ENCODE data around the gene KCTD5.

Gene KCTD5

DNA sequence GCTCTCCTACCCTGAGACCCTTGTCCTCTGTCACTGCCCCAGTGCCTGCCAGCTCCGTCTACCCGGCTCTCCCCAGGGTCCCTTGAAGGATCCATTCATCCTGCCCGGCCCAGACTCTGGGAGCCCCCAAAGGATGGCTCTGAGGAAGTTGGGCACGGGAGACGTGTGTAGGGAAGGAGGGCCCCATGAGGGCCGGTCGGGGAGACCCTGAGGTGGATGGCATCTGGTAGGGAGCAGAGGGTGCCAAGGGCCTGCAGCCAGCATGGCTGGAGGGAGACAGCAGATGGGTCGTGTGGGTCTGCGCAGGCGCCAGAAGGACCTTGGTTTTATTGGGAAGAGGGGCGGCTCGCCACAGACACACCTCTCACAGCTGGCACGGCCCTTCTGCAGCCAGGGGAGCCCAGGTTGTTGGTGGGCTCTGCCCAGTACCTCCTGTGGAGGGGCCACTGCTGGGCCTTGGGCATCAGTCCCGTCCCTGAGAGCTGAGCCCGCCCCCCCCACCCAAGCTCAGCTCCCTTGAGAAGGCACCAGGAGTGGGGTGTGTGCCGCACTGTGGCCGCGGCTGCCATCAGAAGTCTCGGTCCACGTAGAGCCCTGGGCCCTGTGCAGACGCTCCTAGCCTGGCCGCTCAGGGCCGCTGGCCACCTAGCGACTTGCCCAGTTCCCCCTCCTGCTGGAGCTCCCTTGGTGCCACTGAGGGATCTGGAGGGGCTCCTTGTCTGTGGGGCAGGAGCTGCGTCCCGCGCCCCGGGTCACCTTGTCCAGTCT, 16.0 kb downstream of the KCTD5 start:
- no peak for DNase-seq

DNA sequence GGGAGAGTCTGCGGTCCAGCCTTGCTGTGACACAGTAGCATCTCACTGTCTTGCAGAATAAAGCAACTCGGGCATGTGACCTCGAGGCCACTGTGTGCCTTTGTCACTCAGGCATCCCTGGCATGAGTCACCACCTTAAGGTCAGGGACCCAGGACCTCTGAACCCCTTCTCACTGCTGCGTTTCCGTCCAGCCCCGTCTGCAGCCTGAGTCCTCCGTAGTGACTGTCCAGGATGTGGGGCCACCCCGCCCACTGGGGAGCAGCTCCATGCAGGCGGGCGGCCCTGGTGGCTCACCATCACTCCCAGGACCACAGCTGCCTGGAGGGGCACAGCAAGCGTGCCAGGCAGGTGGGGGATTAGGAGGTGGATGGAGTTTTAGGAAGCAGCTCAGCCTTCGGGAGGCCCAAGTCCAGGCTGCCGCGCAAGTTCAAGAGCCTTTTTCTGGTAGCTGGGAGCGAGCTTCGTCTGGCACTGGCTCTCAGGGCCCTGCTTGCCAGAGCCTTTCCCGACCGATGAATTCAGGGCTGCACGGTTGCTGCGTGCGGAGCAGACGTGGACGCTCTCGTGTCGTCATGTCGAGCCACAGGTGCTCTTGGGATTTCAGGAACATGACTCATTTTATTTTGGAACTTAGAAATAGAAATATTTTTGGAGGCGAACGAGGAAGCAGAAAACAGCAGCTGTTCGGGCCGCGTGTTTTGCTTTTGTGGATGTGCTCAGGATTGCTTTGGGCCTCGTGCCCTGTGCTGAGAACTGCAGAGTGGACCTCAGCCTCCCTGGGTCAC, 16.8 kb downstream of the KCTD5 start:
- DNase-seq, result no peak

DNA sequence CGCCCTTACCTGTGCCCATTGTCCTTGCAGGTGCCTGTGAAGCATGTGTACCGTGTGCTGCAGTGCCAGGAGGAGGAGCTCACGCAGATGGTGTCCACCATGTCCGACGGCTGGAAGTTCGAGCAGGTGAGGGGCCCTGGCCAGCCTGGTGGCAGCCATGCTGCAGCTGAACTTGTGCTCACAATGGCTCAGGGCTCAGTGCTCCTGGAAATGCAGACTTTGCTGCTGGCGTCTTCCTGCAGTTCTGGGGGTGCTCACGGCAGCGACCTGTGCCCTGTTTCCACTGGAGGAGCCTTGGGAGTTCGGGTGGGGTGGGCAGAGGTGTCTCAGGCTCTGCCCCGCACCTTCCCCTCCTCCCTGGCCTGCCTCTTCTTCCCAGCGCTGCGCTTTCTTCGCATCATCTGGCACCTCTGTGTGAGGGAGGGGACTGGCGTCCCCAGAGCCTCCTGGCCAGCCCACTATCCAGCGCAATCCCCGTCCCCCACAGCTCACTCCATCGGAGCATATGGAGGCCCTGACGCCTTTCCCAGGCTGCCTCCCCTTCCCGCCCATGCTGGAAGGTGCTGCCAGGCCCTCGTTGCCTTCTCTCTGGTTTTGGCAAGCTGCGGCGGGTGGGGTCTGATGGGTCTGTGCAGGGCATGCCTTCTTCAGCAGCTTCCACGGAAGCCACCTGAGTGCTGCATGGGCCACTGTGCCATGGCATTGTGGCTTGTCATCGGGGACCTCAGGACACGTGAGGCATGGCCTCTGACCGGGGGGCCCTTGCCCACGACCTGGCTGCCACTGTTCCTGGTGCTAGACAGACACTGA, 17.7 kb downstream of the KCTD5 start:
- no peak for DNase-seq

DNA sequence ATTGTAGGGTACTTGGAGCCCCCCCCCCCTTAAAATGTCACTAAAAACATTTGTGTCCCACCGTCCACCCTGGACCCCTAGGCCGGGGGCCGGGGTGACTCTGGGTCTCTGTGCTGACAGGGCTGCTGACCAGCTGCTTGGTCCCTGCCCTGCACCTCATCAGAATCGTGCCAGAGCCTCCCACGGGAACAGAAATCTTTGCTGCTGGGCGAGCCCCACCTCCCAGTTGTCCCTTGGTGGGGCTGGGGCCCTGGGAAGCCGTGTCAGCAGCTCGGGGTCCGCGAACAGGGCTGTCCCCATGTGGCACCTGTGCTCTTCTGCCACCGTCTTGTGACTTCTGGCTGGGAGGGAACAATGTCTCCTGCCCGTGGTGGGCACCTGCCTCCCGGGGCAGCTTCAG, 18.5 kb downstream of the KCTD5 start:
- no peak for DNase-seq

DNA sequence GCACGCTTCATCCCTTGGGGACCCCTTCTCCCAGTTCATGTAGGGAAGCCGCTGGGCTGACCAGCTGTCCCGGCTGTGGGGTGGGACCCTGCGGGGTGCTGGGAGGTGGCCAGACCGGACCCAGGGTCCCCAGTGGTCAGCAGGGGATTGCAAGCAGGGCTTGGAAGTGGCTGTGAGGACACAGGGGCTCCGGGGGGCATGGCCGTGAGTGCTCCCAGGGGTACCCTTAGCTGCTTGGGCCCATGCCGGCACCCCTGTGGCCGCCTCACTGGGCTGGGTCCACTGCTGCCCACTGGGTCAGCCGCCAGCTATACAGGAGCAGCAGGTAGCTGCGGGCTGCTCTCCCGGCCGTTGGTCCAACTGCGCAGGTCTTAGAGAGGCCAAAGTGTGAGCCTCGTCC, 18.9 kb downstream of the KCTD5 start:
- DNase-seq, result no peak

DNA sequence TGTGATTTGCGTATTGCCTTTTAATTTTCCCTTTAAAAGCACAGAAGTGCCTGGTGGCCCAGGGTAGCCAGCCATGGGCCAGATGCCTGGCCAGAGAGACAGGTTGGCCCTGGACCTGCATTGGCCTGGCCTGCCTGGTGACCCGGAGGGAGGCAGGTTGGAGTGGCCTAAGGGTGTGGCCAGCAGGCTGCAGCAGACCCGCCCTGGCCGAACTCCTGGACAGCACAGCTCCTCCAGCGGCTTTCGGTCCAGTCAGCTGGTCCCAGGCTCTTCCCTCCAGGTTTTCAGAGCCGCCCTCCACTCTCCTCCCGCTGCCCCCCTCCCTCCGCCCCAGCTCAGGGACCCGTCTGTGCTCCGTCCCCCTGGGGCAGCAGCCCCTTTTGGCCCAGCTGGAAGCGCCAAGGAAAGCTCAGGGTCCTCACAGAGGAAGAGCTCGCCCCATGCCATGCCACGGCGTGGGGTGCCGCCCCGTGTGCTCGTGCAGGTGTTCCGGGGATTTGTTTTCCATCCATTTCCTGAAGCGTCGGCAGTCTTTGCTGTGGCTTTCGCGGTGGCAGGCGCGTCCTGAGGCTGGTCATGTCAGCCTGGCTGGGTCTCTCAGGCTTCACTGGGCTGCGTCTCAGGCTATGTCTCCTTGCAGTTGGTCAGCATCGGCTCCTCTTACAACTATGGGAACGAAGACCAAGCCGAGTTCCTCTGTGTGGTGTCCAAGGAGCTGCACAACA, 19.6 kb downstream of the KCTD5 start:
- no peak for DNase-seq

DNA sequence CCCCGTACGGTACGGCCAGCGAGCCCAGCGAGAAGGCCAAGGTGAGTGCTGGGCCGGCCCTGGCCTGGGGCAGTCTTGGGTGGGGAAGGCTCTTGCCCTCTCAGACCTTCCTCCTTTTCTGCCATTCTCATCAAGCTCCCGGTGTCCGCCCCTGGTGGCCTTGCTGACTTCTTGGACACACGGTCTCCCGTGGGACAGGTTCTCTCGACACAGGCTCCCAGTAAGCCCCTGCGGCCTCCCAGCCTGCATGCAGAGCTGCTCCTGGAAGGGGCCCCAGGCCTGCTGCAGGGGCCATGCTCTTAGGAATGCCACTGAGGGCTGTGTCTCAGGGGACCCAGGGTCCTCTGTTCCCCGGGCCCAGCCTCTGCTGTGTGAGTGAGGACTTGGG, 20.1 kb downstream of the KCTD5 start:
- DNase-seq, result no peak

DNA sequence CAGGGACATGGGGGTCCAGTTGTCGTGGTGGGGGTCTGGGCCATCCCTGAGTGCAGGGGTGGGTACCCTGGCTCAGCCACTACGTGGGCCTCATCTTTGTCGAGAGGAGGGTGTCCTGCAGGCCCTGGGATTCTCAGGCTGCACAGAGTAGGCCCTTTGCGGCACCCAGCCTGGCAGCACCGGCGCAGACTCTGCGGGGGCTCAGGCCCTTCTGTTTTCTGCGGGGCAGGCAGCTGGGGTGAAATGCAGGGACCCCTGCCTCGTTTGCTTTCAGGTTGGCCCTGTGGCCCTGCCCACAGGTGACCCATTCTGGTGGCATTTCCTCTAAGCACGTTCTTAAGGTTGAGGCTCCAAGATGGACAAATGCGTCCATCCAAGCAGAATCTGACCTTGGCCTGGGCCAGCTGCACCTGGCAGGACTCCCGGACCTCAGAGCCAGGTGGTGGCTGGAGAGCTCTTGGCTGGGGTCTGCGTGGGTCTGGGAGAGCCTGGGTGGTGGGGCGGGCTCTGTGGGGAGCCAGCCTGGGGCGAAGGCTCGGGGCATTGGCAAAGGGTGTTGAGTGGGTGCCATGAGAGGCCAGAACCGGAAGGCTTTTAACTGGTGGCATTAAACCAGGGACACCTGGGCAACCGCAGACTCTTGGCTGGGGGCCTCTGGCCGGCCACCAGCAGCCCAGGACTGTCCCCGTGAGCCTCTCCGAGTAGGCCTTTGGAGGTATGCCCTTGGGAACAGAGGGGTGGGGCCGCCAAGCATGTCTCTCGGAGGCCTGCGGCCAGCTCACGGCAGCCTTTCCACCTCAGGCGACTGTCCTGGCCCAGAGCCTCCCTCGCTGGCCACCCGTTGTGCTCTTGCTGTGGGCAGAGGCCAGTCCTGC, 20.8 kb downstream of the KCTD5 start:
- DNase-seq, result no peak

DNA sequence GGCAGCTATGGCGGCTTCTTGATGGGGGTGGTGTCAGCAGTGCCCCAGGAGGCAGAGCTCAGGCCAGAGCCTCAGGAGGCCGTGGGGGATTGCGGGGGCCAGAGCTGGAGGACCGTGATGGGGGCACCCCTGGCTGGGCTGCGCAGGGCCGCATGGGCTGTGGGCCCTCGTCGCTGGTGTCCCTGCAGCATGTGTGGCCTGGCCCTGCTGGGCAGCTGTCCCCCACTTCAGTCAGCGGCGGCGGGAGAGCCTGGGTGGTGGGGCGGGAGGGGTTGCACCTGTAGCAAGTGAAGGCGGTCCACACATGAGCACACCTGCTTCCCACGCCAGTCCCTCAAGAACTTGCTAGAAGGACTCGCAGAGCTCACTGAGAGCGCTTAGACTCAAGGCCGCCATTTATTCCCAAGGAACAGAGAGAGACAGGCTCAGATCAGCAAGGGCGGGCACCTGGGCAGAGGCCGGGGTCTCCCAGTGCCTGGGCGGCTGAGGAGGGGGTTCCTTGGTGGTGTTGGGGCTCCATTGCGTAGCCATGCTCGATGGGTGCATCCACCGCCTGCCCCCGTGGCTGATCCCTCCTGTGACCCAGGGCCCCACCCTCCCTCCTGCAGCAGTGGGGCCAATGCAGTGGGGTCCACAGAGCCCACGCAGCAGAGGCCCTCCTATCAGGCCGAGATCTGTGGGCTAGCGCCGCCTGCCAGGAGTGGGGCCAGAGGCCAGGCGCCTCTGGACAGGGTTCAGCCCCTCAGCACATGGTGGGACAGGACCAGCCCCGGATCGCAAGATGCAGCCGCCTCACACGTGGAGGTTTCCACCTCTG, 22.1 kb downstream of the KCTD5 start:
- DNase-seq, result no peak

DNA sequence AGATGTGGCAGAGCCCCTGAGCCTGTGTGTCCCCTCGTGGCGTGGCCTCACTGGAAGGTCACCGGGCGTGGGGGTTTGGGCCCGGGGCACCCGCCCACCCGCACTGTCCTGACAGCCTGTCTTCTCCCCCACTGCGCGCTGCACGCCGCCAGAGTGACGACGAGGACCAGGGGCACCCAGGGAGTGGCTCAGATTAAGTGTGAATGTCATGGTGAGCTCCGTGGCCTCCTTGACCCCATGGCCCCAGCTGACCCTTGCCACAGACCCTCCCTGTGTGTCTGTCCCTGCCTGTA, 22.6 kb downstream of the KCTD5 start:
- DNase-seq, result no peak

DNA sequence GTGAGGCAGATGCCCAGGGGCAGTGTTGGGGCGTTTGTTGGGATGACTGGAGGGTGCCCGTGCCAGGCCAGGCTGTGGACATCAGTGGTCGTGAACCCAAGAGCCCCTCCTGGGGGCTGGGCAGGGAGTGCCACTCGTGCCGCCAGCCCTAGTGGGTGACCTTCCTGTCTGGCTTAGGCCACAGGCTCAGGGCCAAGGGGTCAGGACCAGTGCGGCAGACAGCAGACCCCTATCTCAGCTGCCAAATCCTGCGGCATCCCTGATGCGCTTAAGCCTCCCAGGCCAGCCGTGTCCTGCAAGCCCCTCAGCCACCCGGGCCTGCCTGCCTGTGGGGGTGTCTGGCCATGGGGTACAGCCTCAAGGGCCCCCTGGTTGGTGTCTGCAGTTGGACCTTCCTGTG, 23.0 kb downstream of the KCTD5 start:
- no peak for DNase-seq

DNA sequence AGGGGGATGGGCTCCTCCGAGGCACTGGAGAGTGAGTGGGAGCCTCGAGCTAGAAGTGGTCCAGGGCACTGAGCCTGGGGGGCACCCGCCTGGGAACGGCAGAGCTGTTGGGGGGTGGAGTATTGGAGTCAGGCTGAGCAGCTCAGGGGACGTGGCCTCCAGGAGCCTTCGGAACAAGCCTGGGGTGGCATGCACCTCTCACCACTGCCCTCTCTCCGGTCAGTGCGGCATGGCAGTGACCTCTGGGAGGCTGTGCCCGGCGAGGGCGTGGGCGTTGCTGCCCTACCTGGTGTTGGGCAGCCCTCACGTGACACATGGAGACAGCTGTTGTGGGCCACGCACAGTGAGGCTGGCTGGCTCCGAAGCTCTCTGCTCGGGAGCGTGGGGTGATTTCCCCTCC, 23.8 kb downstream of the KCTD5 start:
- no peak for DNase-seq

DNA sequence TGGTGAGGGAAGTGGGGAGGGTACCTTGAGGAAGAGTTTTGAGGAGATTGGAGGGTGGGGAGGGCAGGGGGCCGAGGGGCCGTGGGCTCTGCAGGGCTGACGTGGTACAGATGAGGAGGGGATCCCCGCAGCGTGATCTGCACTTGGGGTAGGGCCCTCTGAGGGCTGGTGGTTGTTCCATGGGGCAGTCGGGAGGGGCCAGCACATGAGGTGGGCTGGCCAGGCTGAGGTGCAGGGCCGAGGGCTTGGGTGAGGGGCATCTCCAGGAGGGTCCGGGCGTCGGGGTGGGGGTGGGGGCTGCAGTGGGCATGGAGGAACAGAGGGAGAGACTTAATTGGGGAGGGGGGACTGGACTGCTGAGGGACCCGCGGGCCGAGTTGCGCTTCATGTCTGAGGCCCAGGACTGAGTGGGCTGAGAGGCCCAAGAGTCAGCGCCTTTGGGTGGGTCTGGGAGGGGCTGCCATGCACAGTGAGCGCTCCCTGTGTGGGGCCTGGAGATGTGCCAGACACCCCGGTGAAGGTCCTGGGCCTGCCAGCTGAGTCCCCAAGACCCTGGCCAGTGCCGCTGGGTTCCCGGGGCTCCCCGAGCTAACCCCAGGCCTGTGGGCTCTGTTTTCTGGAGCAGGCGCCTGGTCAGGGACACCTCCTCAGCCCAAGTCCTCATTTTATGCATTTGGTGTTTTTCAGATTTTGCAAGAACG, 24.4 kb downstream of the KCTD5 start:
- no peak for DNase-seq

DNA sequence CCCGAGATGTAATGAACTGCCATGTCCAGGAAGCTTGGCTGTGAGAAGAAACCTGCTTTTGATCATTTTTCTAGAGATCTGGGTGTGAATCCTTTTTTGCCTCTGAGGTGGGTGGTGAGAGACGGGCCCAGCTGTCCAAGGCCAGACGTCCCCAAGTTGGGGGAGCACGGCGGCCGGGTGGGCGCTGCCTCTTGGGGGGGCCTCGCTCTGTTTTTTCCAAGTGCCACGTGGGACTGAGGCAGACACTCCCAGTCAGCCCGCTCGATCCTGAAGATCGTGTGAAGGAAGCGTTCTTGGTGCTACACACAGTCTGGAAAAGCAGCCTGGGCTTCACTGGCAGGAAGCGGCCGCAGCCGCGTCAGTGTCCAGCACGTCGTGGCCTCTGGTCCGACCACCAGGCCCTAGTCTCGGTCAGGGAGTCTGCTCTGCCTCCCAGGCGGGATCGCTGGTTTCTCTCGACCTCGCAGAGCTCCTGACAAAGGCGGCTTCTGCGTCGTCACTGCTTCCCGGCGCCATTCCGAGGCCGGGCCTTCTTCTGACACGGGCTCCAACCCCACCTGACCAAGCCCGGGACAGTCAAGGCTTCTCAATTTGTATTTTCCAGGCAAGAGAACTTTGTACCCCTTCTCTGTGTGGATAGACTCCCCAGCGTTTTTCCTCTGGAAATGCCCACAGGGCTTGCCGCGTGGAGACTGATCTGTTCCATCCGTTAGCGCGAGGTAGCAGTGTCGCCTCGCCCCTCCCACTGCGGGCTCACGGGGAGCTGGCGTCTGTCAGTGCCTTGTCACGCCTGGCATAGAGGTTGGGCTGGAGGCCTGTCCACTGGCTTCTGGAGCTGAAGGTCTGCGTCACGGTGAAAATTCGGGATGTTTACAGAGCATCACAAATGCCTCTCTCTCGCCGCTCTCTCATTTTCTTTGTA, 25.3 kb downstream of the KCTD5 start:
- DNase-seq, result no peak

DNA sequence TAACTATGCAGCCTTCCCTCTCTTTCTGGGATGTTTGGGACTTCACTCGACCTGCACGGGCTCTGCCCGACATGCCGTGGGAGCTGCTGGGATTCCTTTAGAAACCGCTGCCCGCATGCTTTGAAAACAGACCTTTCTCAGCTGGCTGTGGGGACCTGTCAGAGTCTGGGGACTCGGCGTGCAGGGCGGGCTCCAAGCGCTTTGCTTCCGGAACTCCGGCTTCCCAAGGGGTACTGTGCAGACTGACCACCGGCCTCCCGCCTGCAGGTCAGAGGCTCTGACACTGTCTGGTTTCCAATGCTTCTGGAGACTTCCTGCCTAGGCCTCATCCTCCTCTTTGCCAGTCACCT, 25.9 kb downstream of the KCTD5 start:
- no peak for DNase-seq

DNA sequence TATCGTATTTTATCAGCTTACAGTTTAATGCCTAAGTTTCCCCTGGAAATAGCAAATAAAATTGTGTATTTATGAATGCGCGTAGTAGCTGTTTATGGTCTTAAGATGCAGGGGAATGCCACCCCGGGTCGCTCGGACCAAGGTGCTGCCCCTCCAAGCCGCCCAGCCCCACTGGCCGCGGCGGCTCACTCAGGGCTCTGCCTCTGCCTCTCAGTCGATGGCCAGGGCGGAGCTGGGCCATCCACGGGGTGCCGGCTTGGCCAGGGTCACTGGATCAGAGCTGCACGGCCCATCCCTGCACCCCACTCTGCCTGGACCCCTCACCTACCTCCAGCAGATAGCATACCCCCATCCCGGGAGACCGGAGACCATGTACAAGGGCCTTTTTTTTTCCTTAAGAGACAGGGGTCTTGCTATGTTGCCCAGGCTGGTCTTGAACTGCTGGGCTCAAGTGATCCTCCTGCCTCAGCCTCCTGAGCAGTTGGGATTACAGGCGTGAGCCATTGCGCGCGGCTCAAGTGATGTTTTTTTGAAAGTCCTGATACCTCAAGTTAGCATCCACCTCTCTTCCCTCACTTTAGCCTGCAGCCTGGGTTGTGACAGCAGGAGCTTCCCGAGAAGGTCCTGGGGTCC, 26.7 kb downstream of the KCTD5 start:
- no peak for DNase-seq

DNA sequence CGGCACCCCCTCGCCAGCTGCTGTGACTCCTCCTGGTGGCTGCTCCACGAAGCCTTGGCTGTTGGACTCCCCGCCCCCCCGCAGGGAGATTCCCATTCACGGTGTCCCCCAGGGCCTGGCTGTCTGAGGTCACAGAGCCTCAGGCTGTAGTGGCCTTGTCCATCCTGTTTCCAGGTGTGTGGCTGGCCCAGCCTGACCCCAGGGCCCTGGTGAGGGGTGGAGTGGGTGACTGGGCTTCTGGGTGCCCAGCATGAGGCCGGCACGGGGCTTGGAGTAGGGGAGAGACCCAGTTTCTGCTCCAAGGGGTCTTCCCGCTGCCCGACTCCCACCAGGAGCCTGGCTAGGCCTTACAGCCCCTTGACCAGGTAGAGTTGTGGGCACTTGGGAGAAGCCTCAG, 27.3 kb downstream of the KCTD5 start:
- no peak for DNase-seq

DNA sequence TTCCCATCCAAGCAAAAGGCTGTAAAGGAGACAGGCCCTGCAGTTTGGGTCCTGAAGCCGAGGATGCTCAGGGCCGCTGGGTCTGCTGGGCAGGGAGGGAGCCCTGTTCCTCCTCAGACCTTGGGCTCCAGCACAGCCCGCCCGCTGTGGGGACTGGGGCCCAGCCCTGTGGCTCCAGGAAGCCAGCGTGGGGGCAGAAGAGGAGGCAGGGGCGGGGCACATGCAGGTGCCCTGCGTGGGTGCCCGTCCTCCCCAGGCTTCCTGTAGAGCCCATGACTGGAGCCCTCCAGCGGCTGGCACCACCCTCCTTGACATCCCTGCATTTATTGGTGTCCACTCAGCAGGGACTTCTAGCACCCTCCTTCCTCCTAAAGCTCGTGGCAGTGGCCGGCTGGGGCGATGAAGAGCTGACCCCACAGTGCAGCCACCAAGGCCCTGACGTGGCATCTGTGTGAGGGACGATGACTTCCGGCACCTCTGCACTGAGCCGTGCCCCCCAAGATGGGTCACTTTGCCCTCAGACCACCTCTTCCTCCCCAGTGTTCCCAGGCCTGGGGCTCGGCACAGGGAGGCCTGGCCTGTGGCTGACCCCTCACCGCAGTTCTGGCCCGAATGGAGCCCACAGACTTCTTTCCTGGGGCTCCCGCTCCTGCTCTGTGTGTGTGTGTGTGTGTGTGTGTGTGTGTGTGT, 27.8 kb downstream of the KCTD5 start:
- no peak for DNase-seq
